ENCODE data around the gene KCNK10.

- TF ChIP-seq CTCF (IDR thresholded peaks at IDR 0.05; ENCODE audit: low read depth, low read length) (no peak), POLR2A (IDR thresholded peaks at IDR 0.05; ENCODE audit: extremely low read depth, insufficient read length) (no peak), MAX (IDR thresholded peaks at IDR 0.05; ENCODE audit: low read depth, low read length) (no peak), MYC (IDR thresholded peaks at IDR 0.05; ENCODE audit: low read depth, low read length) (no peak)
Observed at GRCh38 chr14:88348546-88348945, 25.5 kb upstream of the KCNK10 start.
